B cell (primary cell): ENCODE measurements around the gene KIAA0232. TPM values are rescaled to one million over a fixed set of nuclear protein-coding genes. Genes with fewer than 3 reads are reported as not detected.

Experiments used
- ATAC-seq: fragments of 200-7000 bp; cut with Tn5 transposase; one replicate; pipeline ENCODE4 v1.10.0; 2021; ENCODE audit warnings: low read depth, mild to moderate bottlenecking, moderate number of reproducible peaks, moderate library complexity
- CTCF ChIA-PET: fragments of 350-600 bp; sonication (Branson Sonifier 250); formaldehyde crosslinking; loops from one replicate; lab custom pipeline; 2021; ENCODE audit warnings: antibody characterized with exemption, inconsistent platforms; lab: Charles Lee
- POLR2A ChIA-PET: fragments of 350-600 bp; sonication (Branson Sonifier 250); formaldehyde crosslinking; loops from one replicate; lab custom pipeline; 2021; ENCODE audit warnings: antibody characterized with exemption; lab: Charles Lee
- DNase-seq: peaks from one replicate; pipeline ENCODE4 v3.0.0; 2013
- H2AFZ ChIP-seq: 2 replicates; pipeline ENCODE4 v1.6.1; 2012; ENCODE audit warnings: mild to moderate bottlenecking, low read depth, low read length; ENCODE audit not compliant: insufficient read depth, poor library complexity, severe bottlenecking
- H3K27ac ChIP-seq, 2 donors: 1 replicate in 1 of 2; 2 replicates in 1 of 2; pipeline ENCODE4 v1.5.1; 2012 to 2013; ENCODE audit warnings: low read length in 2 of 2, mild to moderate bottlenecking in 2 of 2, moderate library complexity in 1 of 2
- H3K27me3 ChIP-seq, 4 experiments: fragments of 200-600 bp in 1 of 4; sonication (generic) in 1 of 4; replicated peaks in 1 of 4; 1 replicate in 2 of 4; 2 replicates in 2 of 4; pipeline versions ENCODE4 v1.6.1 to v1.7.0; 2013 to 2016; ENCODE audit warnings: low read length in 3 of 4, mild to moderate bottlenecking in 2 of 4, mixed read lengths in 1 of 4, moderate library complexity in 1 of 4; ENCODE audit not compliant: insufficient read depth in 4 of 4, control insufficient read depth in 3 of 4; ENCODE audit errors: control extremely low read depth in 1 of 4
- H3K36me3 ChIP-seq, 2 experiments: replicated peaks in 1 of 2; 1 replicate in 1 of 2; 2 replicates in 1 of 2; pipeline versions ENCODE4 v1.6.1 to v1.7.1; 2013; ENCODE audit warnings: low read length in 1 of 2; ENCODE audit not compliant: insufficient read depth in 2 of 2, control insufficient read depth in 1 of 2; ENCODE audit errors: control extremely low read depth in 1 of 2, extremely low read depth in 1 of 2
- H3K4me1 ChIP-seq, 2 donors: fragments of 200-600 bp in 1 of 2; sonication (generic) in 1 of 2; 1 replicate in 1 of 2; 2 replicates in 1 of 2; pipeline versions ENCODE4 v1.5.1 to v1.6.1; 2013 to 2017; ENCODE audit warnings: low read length in 2 of 2; ENCODE audit not compliant: control insufficient read depth in 2 of 2, insufficient read depth in 2 of 2
- H3K4me2 ChIP-seq: replicated peaks from 2 replicates; pipeline ENCODE3; 2012; ENCODE audit warnings: mild to moderate bottlenecking, low read depth, low read length; ENCODE audit not compliant: poor library complexity, severe bottlenecking
- H3K4me3 ChIP-seq, 5 experiments: fragments of 200-600 bp in 1 of 5; sonication (generic) in 1 of 5; 1 replicate in 3 of 5; 2 replicates in 2 of 5; pipeline versions ENCODE4 v1.5.1 to v1.7.0; 2011 to 2016; ENCODE audit warnings: low read length in 4 of 5, mild to moderate bottlenecking in 4 of 5, low read depth in 2 of 5, control low read depth in 1 of 5, moderate library complexity in 1 of 5; ENCODE audit not compliant: insufficient read depth in 1 of 5; ENCODE audit errors: control extremely low read depth in 1 of 5, extremely low read depth in 1 of 5
- H3K79me2 ChIP-seq: fragments of 200-600 bp; sonication (generic); one replicate; pipeline ENCODE4 v1.6.0; 2016; ENCODE audit warnings: low read length; ENCODE audit not compliant: control insufficient read depth, insufficient read depth
- H3K9ac ChIP-seq: fragments of 200-600 bp; sonication (generic); 2 replicates; pipeline ENCODE4 v1.6.1; 2017; ENCODE audit warnings: mild to moderate bottlenecking, low read length, moderate library complexity
- H3K9me3 ChIP-seq, 3 donors: one replicate each; pipeline versions ENCODE4 v1.6.1 to v1.7.1; 2013; ENCODE audit warnings: low read length in 2 of 3; ENCODE audit not compliant: control insufficient read depth in 2 of 3, insufficient read depth in 1 of 3; ENCODE audit errors: control extremely low read depth in 1 of 3
- H4K20me1 ChIP-seq: 2 replicates; pipeline ENCODE4 v1.6.0; 2012; ENCODE audit warnings: mild to moderate bottlenecking, low read length; ENCODE audit not compliant: insufficient read depth, control insufficient read depth, poor library complexity, severe bottlenecking
- H3K27ac Mint-ChIP-seq: one replicate; pipeline ENCODE4 v1.8.0; 2021; ENCODE audit warnings: mixed read lengths
- H3K27me3 Mint-ChIP-seq: one replicate; pipeline ENCODE4 v1.8.0; 2021; ENCODE audit warnings: mixed read lengths
- H3K4me1 Mint-ChIP-seq: one replicate; pipeline ENCODE4 v1.8.0; 2021; ENCODE audit warnings: mixed read lengths
- H3K4me3 Mint-ChIP-seq: one replicate; pipeline ENCODE4 v1.8.0; 2021; ENCODE audit warnings: mixed read lengths
- H3K9me3 Mint-ChIP-seq: one replicate; pipeline ENCODE4 v1.8.0; 2022; ENCODE audit warnings: mixed read lengths; ENCODE audit not compliant: insufficient read depth
- CTCF ChIP-seq: fragments of 200-600 bp; IDR thresholded peaks from one replicate; pipeline ENCODE4 v1.8.0; 2022; ENCODE audit warnings: antibody characterized with exemption, mild to moderate bottlenecking
- EZH2 ChIP-seq: IDR thresholded peaks from 2 replicates; pipeline ENCODE4 v1.6.1; 2012; ENCODE audit warnings: borderline replicate concordance, low read depth, mild to moderate bottlenecking, moderate library complexity, low read length; ENCODE audit not compliant: insufficient read depth, poor library complexity, severe bottlenecking
- WGBS: methylation state at CpG from one replicate; pipeline ENCODE4 v1.1.5; 2013; ENCODE audit warnings: missing lambda C conversion rate; ENCODE audit not compliant: insufficient coverage; 5-methylcytosine and 5-hydroxymethylcytosine counted together
- intact Hi-C: fragments of 100-400 bp; cut with micrococcal nuclease; formaldehyde crosslinking; loops from one replicate; pipeline ENCODE4 v1.10.0; 2022
- polyA plus RNA-seq: library from polyadenylated mRNA; depleted of rRNA; stranded (reverse); fragments of >200 nt; gene quantifications from 2 replicates; pipeline ENCODE4 v1.2.3, GENCODE V29; 2012
- total RNA-seq, 2 donors: library from RNA; stranded (reverse); fragments of 120-200 nt in 1 of 2; gene quantifications; 1 replicate in 1 of 2; 2 replicates in 1 of 2; pipeline versions ENCODE4 v1.2.3 to v1.2.4, GENCODE V29; 2013 to 2022

The KIAA0232 gene
- total and polyA plus RNA-seq, 2 donors (not counting 1 experiment from before 2014, with no cell fraction given), result 2.9 to 20.8 TPM

GRCh38 chr4:6824772-6825402, 42.4 kb downstream of the KIAA0232 start:
- peaks cover 21% of the 10 kb centered on the region for H3K79me2 ChIP-seq
- H3K9ac ChIP-seq, result no peak overlapping the region
- no peaks in the 10 kb centered on the region for H3K4me1 Mint-ChIP-seq
- no peak overlapping the region for H3K27ac ChIP-seq
- peaks cover 1 to 15% of the 10 kb centered on the region in 2 experiments for H3K36me3 ChIP-seq
- no peak overlapping the region for H3K27ac Mint-ChIP-seq
- ChIA-PET POLR2A (no interaction called here), CTCF (no interaction called here)
- H3K4me2 ChIP-seq, result no peak overlapping the region
- no peak overlapping the region for H3K4me3 ChIP-seq
- no peaks in the 10 kb centered on the region for H4K20me1 ChIP-seq
- H2AFZ ChIP-seq, result no peak overlapping the region
- DNase-seq (no peak), ATAC-seq (no peak)
- no peaks in the 10 kb centered on the region for H3K4me1 ChIP-seq
- no peak overlapping the region for H3K4me3 Mint-ChIP-seq
- WGBS, result no CpG with 5 or more reads among the region's 5 CpGs
- peaks cover 0 to 12% (median 4%) of the 10 kb centered on the region in 3 donors for H3K9me3 ChIP-seq
- H3K9me3 Mint-ChIP-seq, result peaks cover 3% of the 10 kb centered on the region
- intact Hi-C loops, result no loop called here
- H3K27me3 Mint-ChIP-seq, result no peaks in the 10 kb centered on the region
- no peak for TF ChIP-seq CTCF
- no peak for TF ChIP-seq EZH2
- H3K27me3 ChIP-seq, result no peaks in the 10 kb centered on the region

GRCh38 chr4:6825403-6825802, 42.9 kb downstream of the KIAA0232 start:
- intact Hi-C loops, result no loop called here
- ATAC-seq (no peak), DNase-seq (no peak)
- Mint-ChIP-seq H3K4me3 (no peak overlapping the region), H3K27ac (no peak overlapping the region), H3K9me3 (no peaks in the 10 kb centered on the region), H3K27me3 (no peaks in the 10 kb centered on the region), H3K4me1 (no peaks in the 10 kb centered on the region)
- H3K4me1 ChIP-seq, result no peaks in the 10 kb centered on the region
- peaks cover 21% of the 10 kb centered on the region for H3K79me2 ChIP-seq
- ChIA-PET CTCF (no interaction called here), POLR2A (no interaction called here)
- peaks cover 1 to 17% of the 10 kb centered on the region in 2 experiments for H3K36me3 ChIP-seq
- H3K4me3 ChIP-seq, result no peak overlapping the region
- WGBS, result 100% methylated on average over 2 of the region's 6 CpGs
- H3K27ac ChIP-seq, result no peak overlapping the region
- no peak overlapping the region for H2AFZ ChIP-seq
- H3K4me2 ChIP-seq, result no peak overlapping the region
- no peak for TF ChIP-seq EZH2
- no peak for TF ChIP-seq CTCF
- H4K20me1 ChIP-seq, result no peaks in the 10 kb centered on the region
- peaks cover 0 to 8% (median 4%) of the 10 kb centered on the region in 3 donors for H3K9me3 ChIP-seq
- no peaks in the 10 kb centered on the region for H3K27me3 ChIP-seq
- H3K9ac ChIP-seq, result no peak overlapping the region
